GM12878 (cell line): ENCODE results near the gene SOD2. TPM values are rescaled to one million over a fixed set of nuclear protein-coding genes. Genes with fewer than 3 reads are reported as not detected.
"Not testable (repeated sequence)": the region's sequence is repeated elsewhere in the genome, so short reads cannot be mapped to it uniquely, and the experiment has no call there.

ENCODE experiments used
- ATAC-seq: fragments of 200-7000 bp; cut with Tn5 transposase; 3 replicates; pipeline ENCODE4 v1.9.1; 2020; ENCODE audit warnings: mild to moderate bottlenecking, moderate library complexity
- BruUV-seq: library from RNA; stranded (reverse); fragments of 400-500 nt; replicated peaks from 2 replicates; lab custom pipeline; 2021; lab: Mats Ljungman, UMichigan
- CTCF ChIA-PET: fragments of 300-600 bp; sonication (Branson Sonifier 250); formaldehyde crosslinking; extraction: SDS; loops from one replicate; lab custom pipeline; 2021; ENCODE audit warnings: inconsistent platforms; lab: Yijun Ruan, JAX
- POLR2A ChIA-PET: fragments of 350-600 bp; formaldehyde crosslinking; extraction: SDS; loops from one replicate; lab custom pipeline; 2021; ENCODE audit warnings: inconsistent platforms; lab: Charles Lee
- RAD21 ChIA-PET: fragments of 300-600 bp; sonication (Branson Sonifier 250); formaldehyde crosslinking; loops from one replicate; lab custom pipeline; 2023; ENCODE audit warnings: antibody characterized with exemption; ENCODE audit not compliant: unreplicated experiment; lab: Charles Lee
- SMC1A ChIA-PET: fragments of 300-600 bp; sonication (Branson Sonifier 250); formaldehyde crosslinking; loops from one replicate; lab custom pipeline; 2023; ENCODE audit not compliant: unreplicated experiment, uncharacterized antibody; lab: Charles Lee
- DNase-seq: peaks from one replicate; pipeline ENCODE4 v3.0.0-alpha.2; 2011; ENCODE audit warnings: low read depth, low spot score
- FAIRE-seq: peaks from 3 replicates; lab custom pipeline; 2011; peaks lifted over from hg19 to GRCh38; lab: Jason Lieb, UNC
- H2AFZ ChIP-seq: 2 replicates; pipeline ENCODE4 v1.6.0; 2011; ENCODE audit warnings: low read depth, low read length, control low read depth; ENCODE audit not compliant: control insufficient read depth
- H3K27ac ChIP-seq: 2 replicates; pipeline ENCODE4 v1.5.1; 2011; ENCODE audit warnings: control low read depth; ENCODE audit not compliant: control insufficient read depth, insufficient read depth
- H3K27me3 ChIP-seq, 2 experiments: replicated peaks in 1 of 2; 2 replicates each; pipeline versions ENCODE4 v1.6.0 to v1.6.1; 2011; ENCODE audit warnings: low read length in 1 of 2; ENCODE audit not compliant: control insufficient read depth in 2 of 2, insufficient read depth in 2 of 2
- H3K36me3 ChIP-seq, 2 experiments: 2 replicates each; pipeline ENCODE4 v1.5.1; 2011; ENCODE audit warnings: low read length in 1 of 2; ENCODE audit not compliant: control insufficient read depth in 2 of 2, insufficient read depth in 2 of 2
- H3K4me1 ChIP-seq: 2 replicates; pipeline ENCODE4 v1.6.1; 2011; ENCODE audit warnings: mild to moderate bottlenecking, low read length, moderate library complexity, mixed read lengths; ENCODE audit not compliant: control insufficient read depth, insufficient read depth
- H3K4me2 ChIP-seq: 2 replicates; pipeline ENCODE4 v1.6.0; 2011; ENCODE audit warnings: control low read depth; ENCODE audit not compliant: control insufficient read depth, insufficient read depth
- H3K4me3 ChIP-seq: fragments of 200-600 bp; sonication (generic); 2 replicates; pipeline ENCODE4 v1.5.1; 2016
- H3K79me2 ChIP-seq: 2 replicates; pipeline ENCODE4 v1.6.0; 2011; ENCODE audit warnings: low read length; ENCODE audit not compliant: control insufficient read depth, insufficient read depth
- H3K9ac ChIP-seq: 2 replicates; pipeline ENCODE4 v1.8.0; 2011; ENCODE audit warnings: low read length, control low read depth, mixed read lengths; ENCODE audit not compliant: control insufficient read depth, insufficient read depth
- H3K9me3 ChIP-seq: replicated peaks from 3 replicates; pipeline ENCODE4 v1.5.1; 2011; ENCODE audit warnings: mild to moderate bottlenecking, low read length; ENCODE audit not compliant: control insufficient read depth, insufficient read depth
- H4K20me1 ChIP-seq: 2 replicates; pipeline ENCODE4 v1.6.0; 2011; ENCODE audit not compliant: control insufficient read depth, insufficient read depth
- SMARCA5 ChIP-seq: fragments of 450-650 bp; IDR thresholded peaks from 2 replicates; pipeline ENCODE4 v1.6.1; 2017; ENCODE audit warnings: mild to moderate bottlenecking
- WGBS: methylation state at CpG from one replicate; pipeline ENCODE4 v1.1.6; 2016; ENCODE audit warnings: low lambda C conversion rate; ENCODE audit not compliant: insufficient replicate concordance, insufficient coverage; ENCODE audit errors: missing lambda C conversion rate; 5-methylcytosine and 5-hydroxymethylcytosine counted together
- in situ Hi-C: fragments of 300-500 bp; cut with MboI; formaldehyde crosslinking; loops from 9 replicates; pipeline ENCODE4 v1.14.3; 2018; ENCODE audit warnings: mixed read lengths
- intact Hi-C: fragments of 100-400 bp; cut with micrococcal nuclease; formaldehyde crosslinking; loops from one replicate; pipeline ENCODE4 v1.14.2; 2022; ENCODE audit not compliant: unreplicated experiment
- polyA plus RNA-seq, 11 experiments: library from polyadenylated mRNA; depleted of rRNA in 4 of 11; unstranded in 6 of 11; stranded (reverse) in 5 of 11; fragments of >200 nt; fragmentation: Nextera tagmentation in 4 of 11; fragmentation: Illumina TruSeq in 1 of 11; extraction: Ambion mirVana in 4 of 11; extraction: Trizol in 1 of 11; gene quantifications; 1 replicate in 1 of 11; 2 replicates in 10 of 11; pipeline versions ENCODE4 v1.2.1 to v1.2.3, GENCODE V29; 2011 to 2016; ENCODE audit warnings: inconsistent platforms in 2 of 11, missing spikeins in 2 of 11, low read depth in 1 of 11
- total RNA-seq, 4 experiments: library from RNA; depleted of rRNA in 3 of 4; stranded (reverse); fragments of >200 nt in 3 of 4; fragmentation: Illumina TruSeq in 1 of 4; extraction: Trizol in 1 of 4; gene quantifications; 2 replicates each; pipeline versions ENCODE4 v1.2.1 to v1.2.3, GENCODE V29; 2013 to 2021
- TF ChIP-seq, protein P1 (sequence below): IDR thresholded peaks from 2 replicates; pipeline ENCODE4 v1.6.1; 2012; ENCODE audit warnings: improper control_type of control experiment, low read depth, low read length; ENCODE audit not compliant: insufficient replicate concordance

The SOD2 gene
- total and polyA plus RNA-seq, 10 of the 15 experiments (the other 5 are each of a cell fraction or from before 2014, with no cell fraction given): 12.1 to 55.8 (median 39.1) TPM

DNA sequence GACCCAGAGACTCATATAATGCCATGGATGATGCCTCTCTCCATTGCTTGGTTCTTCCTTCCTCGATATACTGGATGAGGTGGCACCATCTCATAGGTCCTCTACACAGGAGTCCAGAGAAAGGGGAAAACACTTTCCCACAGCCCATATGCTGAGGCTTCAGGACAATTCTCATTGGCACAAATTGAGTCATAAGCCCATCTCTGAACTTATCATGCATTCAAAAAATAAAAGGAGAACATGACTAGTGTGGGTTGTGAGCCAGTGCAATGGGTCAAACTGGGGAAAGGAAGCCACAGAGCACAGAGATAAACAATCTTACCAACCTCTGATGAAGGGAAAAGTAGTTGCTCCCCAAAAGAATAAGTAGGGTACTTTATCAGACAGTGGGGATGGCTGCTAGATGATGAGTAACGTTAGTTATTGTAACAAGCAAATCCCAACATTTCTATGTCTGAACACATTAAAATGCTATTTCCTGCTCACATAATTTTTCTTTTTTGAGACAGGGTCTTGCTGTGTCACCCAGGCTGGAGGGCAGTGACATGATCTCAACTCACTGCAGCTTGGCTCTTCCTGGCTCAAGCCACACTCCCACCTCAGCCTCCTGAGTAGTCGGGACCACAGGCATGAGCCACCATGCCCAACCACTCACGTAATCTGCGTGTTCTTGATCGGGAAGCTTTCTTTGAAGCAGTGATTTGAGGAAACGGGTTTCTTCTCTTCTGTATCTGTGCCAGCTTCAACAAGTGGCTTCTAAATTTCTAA lies 27.0 kb downstream of the SOD2 start (continued):
- TF ChIP-seq, protein P1, sequence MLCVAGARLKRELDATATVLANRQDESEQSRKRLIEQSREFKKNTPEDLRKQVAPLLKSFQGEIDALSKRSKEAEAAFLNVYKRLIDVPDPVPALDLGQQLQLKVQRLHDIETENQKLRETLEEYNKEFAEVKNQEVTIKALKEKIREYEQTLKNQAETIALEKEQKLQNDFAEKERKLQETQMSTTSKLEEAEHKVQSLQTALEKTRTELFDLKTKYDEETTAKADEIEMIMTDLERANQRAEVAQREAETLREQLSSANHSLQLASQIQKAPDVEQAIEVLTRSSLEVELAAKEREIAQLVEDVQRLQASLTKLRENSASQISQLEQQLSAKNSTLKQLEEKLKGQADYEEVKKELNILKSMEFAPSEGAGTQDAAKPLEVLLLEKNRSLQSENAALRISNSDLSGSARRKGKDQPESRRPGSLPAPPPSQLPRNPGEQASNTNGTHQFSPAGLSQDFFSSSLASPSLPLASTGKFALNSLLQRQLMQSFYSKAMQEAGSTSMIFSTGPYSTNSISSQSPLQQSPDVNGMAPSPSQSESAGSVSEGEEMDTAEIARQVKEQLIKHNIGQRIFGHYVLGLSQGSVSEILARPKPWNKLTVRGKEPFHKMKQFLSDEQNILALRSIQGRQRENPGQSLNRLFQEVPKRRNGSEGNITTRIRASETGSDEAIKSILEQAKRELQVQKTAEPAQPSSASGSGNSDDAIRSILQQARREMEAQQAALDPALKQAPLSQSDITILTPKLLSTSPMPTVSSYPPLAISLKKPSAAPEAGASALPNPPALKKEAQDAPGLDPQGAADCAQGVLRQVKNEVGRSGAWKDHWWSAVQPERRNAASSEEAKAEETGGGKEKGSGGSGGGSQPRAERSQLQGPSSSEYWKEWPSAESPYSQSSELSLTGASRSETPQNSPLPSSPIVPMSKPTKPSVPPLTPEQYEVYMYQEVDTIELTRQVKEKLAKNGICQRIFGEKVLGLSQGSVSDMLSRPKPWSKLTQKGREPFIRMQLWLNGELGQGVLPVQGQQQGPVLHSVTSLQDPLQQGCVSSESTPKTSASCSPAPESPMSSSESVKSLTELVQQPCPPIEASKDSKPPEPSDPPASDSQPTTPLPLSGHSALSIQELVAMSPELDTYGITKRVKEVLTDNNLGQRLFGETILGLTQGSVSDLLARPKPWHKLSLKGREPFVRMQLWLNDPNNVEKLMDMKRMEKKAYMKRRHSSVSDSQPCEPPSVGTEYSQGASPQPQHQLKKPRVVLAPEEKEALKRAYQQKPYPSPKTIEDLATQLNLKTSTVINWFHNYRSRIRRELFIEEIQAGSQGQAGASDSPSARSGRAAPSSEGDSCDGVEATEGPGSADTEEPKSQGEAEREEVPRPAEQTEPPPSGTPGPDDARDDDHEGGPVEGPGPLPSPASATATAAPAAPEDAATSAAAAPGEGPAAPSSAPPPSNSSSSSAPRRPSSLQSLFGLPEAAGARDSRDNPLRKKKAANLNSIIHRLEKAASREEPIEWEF: no peak
- TF ChIP-seq SMARCA5: no peak

DNA sequence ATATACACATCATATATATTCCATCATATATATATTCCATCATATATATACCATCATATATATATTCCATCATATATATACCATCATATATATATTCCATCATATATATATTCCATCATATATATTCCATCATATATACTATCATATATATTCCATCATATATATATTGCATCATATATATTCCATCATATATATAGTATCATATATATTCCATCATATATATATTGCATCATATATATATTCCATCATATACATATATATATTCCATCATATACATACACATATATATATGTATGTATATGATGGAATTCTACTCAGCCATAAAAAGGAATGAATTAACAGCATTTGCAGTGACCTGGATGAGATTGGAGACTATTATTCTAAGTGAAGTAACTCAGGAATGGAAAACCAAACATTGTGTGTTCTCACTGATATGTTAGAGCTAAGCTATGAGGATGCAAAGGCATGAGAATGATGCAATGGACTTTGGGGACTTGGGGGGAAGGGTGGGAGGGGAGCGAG lies 29.6 kb downstream of the SOD2 start:
- H3K4me1 ChIP-seq, intact Hi-C loops, H3K4me2 ChIP-seq, in situ Hi-C loops, H4K20me1 ChIP-seq, H3K27me3 ChIP-seq, POLR2A ChIA-PET, H3K36me3 ChIP-seq, ATAC-seq, H2AFZ ChIP-seq, H3K27ac ChIP-seq, H3K9ac ChIP-seq, H3K9me3 ChIP-seq, H3K4me3 ChIP-seq, DNase-seq, BruUV-seq, H3K79me2 ChIP-seq, RAD21 ChIA-PET, FAIRE-seq: not testable (repeated sequence)
- ChIA-PET SMC1A (interaction anchor here (1.2 kb wide), 1 partner anchor 9 kb away, joined by 3 read pairs; no protein-coding TSS in a partner anchor), CTCF (interaction anchor here (0.5 to 1.5 kb wide), 4 partner anchors 9 to 30 kb away, joined by 3 to 6 read pairs (median 5); no protein-coding TSS in a partner anchor)
- 100% methylated on average over 1 of the region's 1 CpG for WGBS
